Erythroblast (primary cell): ENCODE data around the gene TRPC4.

ENCODE experiments used
- GATA1 ChIP-seq: IDR thresholded peaks from 2 replicates; pipeline ENCODE4 v1.6.1; 2011; ENCODE audit warnings: low read depth, mild to moderate bottlenecking, control low read depth, low read length, moderate library complexity
- POLR2A ChIP-seq: IDR thresholded peaks from 2 replicates; pipeline ENCODE4 v1.6.1; 2011; ENCODE audit warnings: mild to moderate bottlenecking, low read length

- TF ChIP-seq POLR2A (no peak), GATA1 (no peak)
These were observed 247.7 kb downstream of the TRPC4 start for GRCh38 chr13:37621811-37622361.
